HepG2 (cell line): ENCODE measurements around the gene SVBP. TPM values are rescaled to one million over a fixed set of nuclear protein-coding genes. Genes with fewer than 3 reads are reported as not detected.
A peak's percentile ranks its signal among the peaks of the same experiment; 100 is the strongest.

Source experiments
- ARID5B ChIP-seq: IDR thresholded peaks from 2 replicates; pipeline ENCODE4 v1.4.0; 2020; ENCODE audit warnings: mild to moderate bottlenecking, missing genetic modification reagents
- CENPT ChIP-seq: sonication (generic); formaldehyde crosslinking; IDR thresholded peaks from 2 replicates; pipeline ENCODE4 v1.8.0; 2022; ENCODE audit warnings: low read depth, mild to moderate bottlenecking, moderate library complexity, missing genetic modification reagents
- FOXO1 ChIP-seq: sonication (generic); formaldehyde crosslinking; IDR thresholded peaks from 2 replicates; pipeline ENCODE4 v1.4.0; 2020; ENCODE audit warnings: missing genetic modification reagents
- GABPA ChIP-seq, 2 experiments: IDR thresholded peaks; 2 replicates each; pipeline ENCODE4 v1.6.1; 2011 to 2016; ENCODE audit warnings: low read depth in 2 of 2, low read length in 1 of 2, missing biosample characterization in 1 of 2, missing genetic modification characterization in 1 of 2
- HOXA5 ChIP-seq: sonication (generic); formaldehyde crosslinking; IDR thresholded peaks from 2 replicates; pipeline ENCODE4 v1.4.0; 2020; ENCODE audit warnings: missing genetic modification reagents
- HOXD1 ChIP-seq: sonication (generic); formaldehyde crosslinking; IDR thresholded peaks from 2 replicates; pipeline ENCODE4 v1.5.0; 2020; ENCODE audit warnings: missing genetic modification reagents
- PRDM10 ChIP-seq: sonication (generic); formaldehyde crosslinking; IDR thresholded peaks from 2 replicates; pipeline ENCODE4 v1.4.0; 2020; ENCODE audit warnings: low read depth, missing genetic modification reagents
- TBP ChIP-seq: sonication (generic); formaldehyde crosslinking; IDR thresholded peaks from 2 replicates; pipeline ENCODE4 v1.5.0; 2020; ENCODE audit warnings: missing genetic modification reagents
- ZC3H4 ChIP-seq: sonication (generic); formaldehyde crosslinking; IDR thresholded peaks from 2 replicates; pipeline ENCODE4 v1.4.0; 2020; ENCODE audit warnings: missing genetic modification reagents, borderline replicate concordance
- ZFP36L1 ChIP-seq: sonication (generic); formaldehyde crosslinking; IDR thresholded peaks from 2 replicates; pipeline ENCODE4 v1.8.0; 2022; ENCODE audit warnings: mild to moderate bottlenecking, missing genetic modification reagents, moderate library complexity
- ZNF674 ChIP-seq: sonication (generic); formaldehyde crosslinking; IDR thresholded peaks from 2 replicates; pipeline ENCODE4 v1.5.0; 2020; ENCODE audit warnings: low read depth, mild to moderate bottlenecking, missing genetic modification reagents
- ZSCAN12 ChIP-seq: sonication (generic); formaldehyde crosslinking; IDR thresholded peaks from 2 replicates; pipeline ENCODE4 v1.9.0; 2021; ENCODE audit warnings: mild to moderate bottlenecking, missing genetic modification reagents
- ZSCAN9 ChIP-seq: IDR thresholded peaks from 2 replicates; pipeline ENCODE4 v1.6.1; 2016; ENCODE audit warnings: borderline replicate concordance
- polyA plus RNA-seq, 8 experiments: library from polyadenylated mRNA; depleted of rRNA in 3 of 8; stranded (reverse) in 7 of 8; unstranded in 1 of 8; fragments of >200 nt; fragmentation: Illumina TruSeq in 4 of 8; extraction: Trizol in 4 of 8; gene quantifications; 2 replicates each; pipeline versions ENCODE4 v1.2.1 to v1.2.3, GENCODE V29; 2011 to 2016; ENCODE audit warnings: low read depth in 4 of 8, missing spikeins in 1 of 8, mixed read lengths in 1 of 8; ENCODE audit not compliant: insufficient read depth in 1 of 8
- total RNA-seq, 5 experiments: library from RNA; depleted of rRNA; stranded (reverse); fragments of >200 nt; fragmentation: Illumina TruSeq; extraction: Trizol; gene quantifications; 2 replicates each; pipeline ENCODE4 v1.2.3, GENCODE V29; 2016; ENCODE audit warnings: low read depth in 1 of 5

SVBP gene
- total and polyA plus RNA-seq, 2 of the 13 experiments (the other 11 are each of a cell fraction or from before 2014, with no cell fraction given), result 28.8 to 48.2 TPM

- TF ChIP-seq PRDM10 (peak; percentile 6; the same call in 1 of the 2 replicates), TBP (0 out of 2 replicates have a peak, but pooled peaks have one; percentile 79), ZNF674 (CRISPR knock-in tag) (0 out of 2 replicates have a peak, but pooled peaks have one; percentile 41), ZC3H4 (CRISPR knock-in tag) (no peak), GABPA (IDR thresholded peaks at IDR 0.05; ENCODE audit: low read depth, low read length) (no peak), GABPA (CRISPR knock-in tag; IDR thresholded peaks at IDR 0.05; ENCODE audit: low read depth) (peak; percentile 69; the same call in 1 of the 2 replicates), ZSCAN12 (CRISPR knock-in tag) (peak; percentile 80; the same call in 1 of the 2 replicates), HOXD1 (CRISPR knock-in tag) (peak; percentile 70; the same call in 1 of the 2 replicates), HOXA5 (CRISPR knock-in tag) (peak; percentile 50; the same call in 1 of the 2 replicates), CENPT (CRISPR knock-in tag) (no peak; the same call in 1 of the 2 replicates), ARID5B (CRISPR knock-in tag) (peak; percentile 40; the same call in 1 of the 2 replicates), FOXO1 (no peak), ZSCAN9 (CRISPR knock-in tag) (peak; percentile 75), ZFP36L1 (CRISPR knock-in tag) (no peak)
Observed at GRCh38 chr1:42766741-42767509, 50.3 kb downstream of the SVBP start, which contains the start of the genes C1orf50 and P3H1 (continued).
